Left colon (tissue), 2 donors: ENCODE measurements around the gene TTLL9. TPM values are rescaled to one million over a fixed set of nuclear protein-coding genes. Genes with fewer than 3 reads are reported as not detected.
"Not testable (repeated sequence)": the region's sequence is repeated elsewhere in the genome, so short reads cannot be mapped to it uniquely, and the experiment has no call there.

Experiments
- ATAC-seq: fragments of 200-7000 bp; cut with Tn5 transposase; one replicate; pipeline ENCODE4 v1.9.1; 2020; ENCODE audit warnings: mild to moderate bottlenecking, moderate library complexity
- DNase-seq, 2 donors: peaks; one replicate each; pipeline ENCODE4 v3.0.0-alpha.2; 2020
- intact Hi-C, 2 donors: fragments of 100-400 bp; cut with DNase I in 1 of 2; cut with micrococcal nuclease in 1 of 2; formaldehyde crosslinking; loops; one replicate each; pipeline versions ENCODE4 v1.11.2 to v1.14.0; 2022; cut with DNase I, micrococcal nuclease
- total RNA-seq, 2 donors: library from RNA; stranded (reverse); fragmentation: NEBNext Ultra II Directional; extraction: Animal tissue kit (Norgen Biotek cat#: 25700); gene quantifications; one replicate each; pipeline ENCODE4 v1.2.1, GENCODE V29; 2021
- donor health status: DM: no; HTN: no; CAD: no.
- donor health status: DM: yes; HTN: yes; CAD: no.

TTLL9 gene
- total RNA-seq, 2 donors from 2014 or later: 0.14 TPM; not detected in 1

DNA sequence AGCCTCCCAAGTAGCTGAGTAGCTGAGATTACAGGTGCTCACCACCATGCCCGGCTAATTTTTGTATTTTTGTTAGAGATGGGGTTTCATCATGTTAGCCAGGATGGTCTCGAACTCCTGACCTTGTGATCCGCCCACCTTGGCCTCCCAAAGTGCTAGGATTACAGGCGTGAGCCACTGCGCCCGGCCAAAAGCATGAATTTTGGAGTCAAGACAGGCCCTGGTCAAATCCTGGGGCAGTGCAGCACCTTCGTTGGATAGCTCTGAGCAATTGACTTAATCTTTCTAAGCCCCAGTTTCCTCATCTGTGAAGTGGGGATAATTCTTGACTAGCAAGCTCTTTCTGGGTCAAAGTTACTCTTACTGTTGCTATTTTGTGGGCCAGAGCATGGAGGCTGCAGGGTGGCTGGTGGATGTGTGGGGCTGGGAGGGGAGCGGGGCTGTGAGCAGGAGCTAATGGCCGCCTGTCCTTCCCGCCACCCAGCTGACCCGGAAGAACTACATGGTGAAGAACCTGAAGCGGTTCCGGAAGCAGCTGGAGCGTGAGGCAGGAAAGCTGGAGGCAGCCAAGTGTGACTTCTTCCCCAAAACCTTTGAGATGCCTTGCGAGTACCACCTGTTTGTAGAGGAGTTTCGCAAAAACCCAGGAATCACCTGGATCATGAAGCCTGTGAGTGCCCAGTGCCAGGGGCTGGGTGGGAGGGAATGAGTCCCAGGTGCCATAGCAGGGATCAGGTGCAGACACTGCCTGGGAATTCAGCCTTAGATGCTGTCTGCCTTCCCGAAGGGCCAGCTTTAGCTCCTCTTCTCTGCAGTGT is 39.0 kb downstream of the TTLL9 start:
- ATAC-seq (no peak), DNase-seq (no peak)
- intact Hi-C loops: no loop called here

DNA sequence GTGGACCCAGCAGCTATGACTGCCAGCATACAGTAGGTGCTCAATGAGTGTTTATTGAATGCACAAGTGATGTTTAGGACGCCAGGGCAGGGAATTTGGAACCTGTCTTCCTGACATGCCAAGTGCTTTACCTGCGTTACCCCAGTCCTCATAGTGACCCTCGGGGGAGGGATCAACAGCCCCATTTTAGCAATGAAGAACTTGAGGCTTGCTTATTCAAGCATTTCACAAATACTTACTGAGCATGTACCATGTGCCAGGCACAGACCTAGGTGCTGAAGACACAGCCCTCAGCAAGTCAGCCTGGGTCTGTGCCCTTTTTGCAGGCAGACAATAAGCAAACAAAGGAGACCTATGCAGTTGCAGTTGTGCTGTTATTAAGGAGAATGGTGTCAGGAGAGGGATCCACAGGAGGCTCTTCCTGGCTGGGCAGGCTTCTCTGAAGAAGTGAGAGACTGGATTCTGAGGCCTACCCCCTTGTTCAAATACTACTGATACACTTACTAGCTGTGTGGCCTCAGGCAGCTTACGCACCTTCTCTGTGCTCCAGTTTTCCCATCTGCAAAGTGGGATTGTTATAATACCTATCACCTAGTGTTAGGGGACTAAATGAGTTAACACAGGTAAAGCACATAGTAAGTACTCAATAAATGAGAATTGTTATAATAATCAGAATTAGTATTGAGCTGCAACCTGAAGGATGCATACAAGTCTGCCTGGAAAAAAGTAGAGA is 39.8 kb downstream of the TTLL9 start:
- intact Hi-C loops: no loop called here
- ATAC-seq (no peak), DNase-seq (no peak)

DNA sequence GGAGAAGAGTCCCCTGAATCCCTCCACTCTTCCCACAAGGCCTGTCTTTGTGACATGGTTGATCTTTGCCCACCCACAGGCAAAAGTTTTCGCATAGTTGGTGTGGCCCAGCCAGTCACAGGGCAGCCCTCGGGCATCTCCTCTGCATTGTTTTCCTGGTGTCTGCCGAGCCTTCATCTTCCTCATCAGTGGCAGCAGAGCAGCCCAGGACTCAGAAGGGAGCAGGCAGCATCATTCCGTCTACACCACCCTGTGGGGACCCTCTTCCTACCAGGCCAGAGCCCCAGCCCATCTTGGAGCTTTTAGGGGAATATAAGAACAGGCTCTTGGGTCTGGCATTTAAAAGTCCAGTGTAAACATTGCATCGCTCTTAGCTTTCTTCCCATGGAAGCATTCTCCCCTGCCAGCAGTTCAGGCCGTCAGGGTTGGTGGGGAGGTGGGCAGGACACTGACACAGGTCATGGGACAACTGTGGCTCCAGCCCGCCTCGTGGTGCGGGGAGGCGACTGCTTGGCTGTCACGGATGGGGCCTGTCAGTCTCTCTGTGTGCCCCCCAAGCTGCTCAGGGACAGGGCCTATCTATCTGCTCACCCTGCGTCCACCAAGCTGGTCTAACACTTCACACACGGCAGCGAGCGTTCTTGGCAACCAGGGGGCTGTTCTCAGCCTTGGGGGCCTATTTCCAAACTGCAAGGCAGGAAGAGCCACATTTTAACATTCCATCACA is 43.2 kb downstream of the TTLL9 start:
- no peak for DNase-seq
- intact Hi-C loops: no loop called here
- ATAC-seq: no peak

DNA sequence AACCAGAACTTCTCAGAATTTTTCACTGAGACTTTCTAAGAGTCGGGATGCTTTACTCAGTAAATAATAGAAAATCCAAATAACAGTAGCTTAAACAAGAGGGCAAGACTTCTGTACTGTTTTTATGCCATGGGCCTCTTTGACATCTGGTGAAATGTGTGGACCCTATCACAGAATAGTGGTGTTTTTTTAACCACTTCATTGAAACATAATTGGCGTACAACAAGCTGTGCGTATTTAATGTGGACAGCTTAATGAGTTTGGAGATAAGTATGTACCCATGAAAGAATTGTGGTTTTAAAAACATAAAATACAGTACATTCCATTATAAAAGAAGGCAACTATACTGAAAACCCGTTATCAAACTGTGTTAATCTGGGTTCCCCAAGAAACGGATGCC is 43.7 kb downstream of the TTLL9 start:
- ATAC-seq (no peak), DNase-seq (no peak)
- intact Hi-C loops: no loop called here

DNA sequence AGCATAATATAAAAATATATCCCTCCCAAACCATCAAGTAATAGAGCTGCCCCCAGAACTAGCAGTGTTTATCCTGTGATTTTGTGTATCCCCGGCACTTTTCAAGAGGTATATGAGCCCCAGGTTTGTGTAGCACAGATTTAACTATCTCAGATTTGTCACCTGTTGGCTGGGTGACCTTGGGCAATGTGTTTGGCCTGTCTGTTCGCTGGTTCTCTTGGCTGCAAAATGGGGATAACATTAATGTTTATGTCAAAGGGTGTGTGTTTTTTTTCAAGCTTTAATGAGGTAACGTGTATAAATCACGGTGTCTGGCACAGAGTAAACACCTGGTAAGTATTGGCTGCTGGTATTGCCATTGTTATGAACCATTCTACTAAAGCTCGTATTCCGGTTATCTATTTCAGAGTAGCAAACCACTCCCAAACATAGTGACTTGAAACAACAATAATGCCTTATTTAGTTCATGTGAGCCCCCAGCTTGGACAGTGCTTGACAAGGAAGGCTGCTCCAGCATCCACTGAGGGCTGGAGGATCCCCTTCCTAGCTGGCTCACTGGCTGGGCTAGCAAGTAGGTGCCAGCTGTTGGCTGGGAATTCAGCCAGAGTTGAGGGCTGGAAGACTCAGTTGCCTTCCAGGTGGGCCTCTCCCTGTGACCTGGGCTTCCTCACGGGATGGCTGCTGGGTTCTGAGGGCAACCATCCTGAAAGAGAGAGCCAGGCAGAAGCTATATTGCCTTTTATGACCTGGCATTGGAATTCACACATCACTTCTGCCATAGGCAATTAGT is 45.3 kb downstream of the TTLL9 start:
- ATAC-seq (no peak), DNase-seq (no peak)
- intact Hi-C loops: no loop called here

DNA sequence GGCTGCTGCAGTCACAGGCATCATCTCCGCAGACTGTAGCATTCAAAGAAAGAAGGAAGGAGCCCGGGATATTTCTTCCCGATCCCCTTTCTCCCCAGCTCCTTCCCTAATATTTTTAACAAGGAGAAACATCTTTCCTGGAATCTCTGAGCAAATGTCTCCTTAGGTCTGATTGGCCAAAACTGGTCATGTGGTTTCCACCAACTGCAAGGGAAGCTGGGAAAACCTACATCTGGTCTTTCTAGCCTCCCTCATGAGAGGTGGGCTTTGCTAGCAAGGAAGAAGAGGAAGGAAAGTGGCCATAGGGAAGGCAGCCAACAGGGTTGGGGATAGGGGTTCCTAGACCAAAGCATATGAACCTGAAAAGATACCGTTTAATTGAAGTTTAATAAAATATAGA is 46.3 kb downstream of the TTLL9 start:
- ATAC-seq: no peak
- intact Hi-C loops: no loop called here
- no peak for DNase-seq

DNA sequence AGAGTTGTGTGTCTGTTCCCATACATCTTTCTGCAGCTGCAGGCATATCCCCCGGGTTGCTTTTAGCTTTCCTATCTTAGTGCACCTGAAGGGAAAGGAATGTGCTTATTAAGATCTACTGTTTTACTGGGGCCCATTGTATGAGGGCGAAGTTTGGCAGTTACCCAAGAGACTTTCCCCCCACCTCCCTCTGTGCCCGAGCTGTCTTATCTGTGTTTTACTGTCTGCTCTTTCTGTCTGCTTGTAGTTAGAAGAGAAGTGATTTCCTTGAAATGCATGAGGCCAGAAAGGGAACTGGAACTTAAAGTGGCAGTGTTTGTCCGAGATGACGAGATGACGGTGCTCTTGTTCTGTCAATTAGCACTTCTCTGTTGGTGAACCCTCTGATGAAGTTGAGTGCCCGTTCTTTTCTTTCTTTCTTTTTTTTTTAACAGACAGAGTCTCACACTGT is 47.6 kb downstream of the TTLL9 start:
- intact Hi-C loops, ATAC-seq, DNase-seq: not testable (repeated sequence)

DNA sequence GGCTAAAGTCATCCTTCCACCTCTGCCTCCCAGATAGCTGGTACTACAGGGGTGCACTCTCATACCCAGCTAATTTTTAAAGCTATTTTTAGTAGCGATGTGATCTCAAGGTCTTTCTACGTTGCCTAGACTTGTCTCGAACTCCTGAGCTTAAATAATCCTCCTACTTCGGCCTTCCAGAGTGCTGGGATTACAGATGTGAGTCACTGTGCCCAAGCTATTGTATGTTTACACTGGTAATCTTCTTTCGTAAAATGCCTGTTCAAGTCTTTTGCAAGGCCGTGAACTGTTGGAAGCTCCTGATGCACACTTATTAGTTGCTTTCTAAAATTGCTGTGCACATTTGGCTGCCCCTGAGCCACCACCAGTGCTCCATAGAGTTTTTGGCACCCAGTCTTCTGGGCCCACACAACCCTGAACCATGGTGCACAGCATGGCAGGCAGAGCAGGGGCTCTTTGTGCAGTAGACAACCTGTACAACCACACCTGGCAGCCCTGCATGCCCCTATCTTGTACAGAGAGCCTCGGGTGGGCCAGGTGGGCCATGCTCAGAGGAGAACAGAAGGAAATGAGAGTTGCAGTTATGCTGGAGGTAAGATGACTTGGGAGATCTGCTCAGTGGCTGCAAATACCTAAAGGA is 48.2 kb downstream of the TTLL9 start:
- DNase-seq (no peak), ATAC-seq (no peak)

DNA sequence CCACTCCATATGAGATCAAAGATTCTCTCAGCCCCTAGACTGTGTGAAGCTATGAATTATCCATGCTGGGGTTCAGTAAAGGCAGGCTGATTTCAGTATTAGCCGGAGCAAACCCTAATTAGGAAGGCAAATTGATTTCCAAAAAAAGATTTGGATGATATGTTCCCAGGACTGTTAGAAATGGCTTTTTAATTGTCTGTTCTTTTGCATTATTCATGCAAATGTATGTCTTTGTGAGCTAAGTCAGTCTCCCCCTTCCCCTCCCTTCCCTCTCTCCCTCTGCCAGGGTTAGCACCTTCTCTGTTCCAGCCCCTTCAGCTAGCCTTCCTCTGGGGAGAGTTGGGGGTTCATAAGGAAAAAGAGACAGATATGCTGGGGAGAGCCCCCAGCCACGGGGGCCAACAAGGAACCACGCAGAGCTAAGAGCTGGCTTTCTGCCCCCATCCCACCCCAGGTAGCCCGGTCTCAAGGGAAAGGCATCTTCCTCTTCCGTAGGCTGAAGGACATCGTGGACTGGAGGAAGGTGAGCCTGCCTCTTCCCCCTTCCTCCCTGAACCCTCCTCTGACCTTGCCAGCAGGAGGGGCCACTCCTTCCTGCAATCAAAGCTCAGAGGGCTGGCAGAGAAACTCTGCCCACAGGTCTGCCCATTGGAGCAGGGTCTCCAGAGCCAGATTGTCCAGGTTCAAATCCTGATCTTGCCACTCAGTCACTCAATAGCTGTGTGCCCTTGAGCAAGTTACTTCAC is 49.1 kb downstream of the TTLL9 start:
- no peak for DNase-seq
- intact Hi-C loops: no loop called here
- ATAC-seq: no peak

More for the DNA sequence above, 48.2 kb downstream of the TTLL9 start:
- intact Hi-C loops: no loop called here

DNA sequence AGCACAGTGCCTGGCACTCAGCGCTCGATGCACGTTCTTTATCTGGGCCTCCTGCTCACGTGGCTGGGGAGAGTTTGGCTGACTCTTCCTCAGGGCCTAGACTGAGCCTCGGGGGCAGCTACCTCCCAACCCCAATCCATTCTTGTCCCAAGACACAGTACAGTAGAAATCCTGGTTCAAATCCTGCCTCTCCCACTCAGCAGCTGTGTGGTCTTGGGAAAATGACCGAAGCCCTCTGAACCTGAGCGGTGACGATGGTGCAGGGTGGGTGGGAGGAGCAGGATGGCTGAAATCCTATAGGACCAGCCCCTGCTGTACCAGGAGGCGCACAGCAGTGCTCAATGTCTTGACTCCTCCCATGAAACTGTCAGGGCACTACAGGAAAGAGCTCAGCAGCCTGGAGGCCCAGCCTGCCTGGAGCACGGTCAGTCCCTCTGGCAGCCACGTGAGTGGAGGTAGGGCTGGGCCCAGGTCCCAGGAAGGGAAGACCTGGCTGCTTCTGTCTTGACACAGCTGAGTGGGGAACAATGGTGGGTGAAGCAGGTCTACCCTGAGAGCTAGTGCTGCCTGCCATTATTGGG is 49.9 kb downstream of the TTLL9 start:
- DNase-seq: no peak
- intact Hi-C loops: no loop called here
- ATAC-seq: no peak

DNA sequence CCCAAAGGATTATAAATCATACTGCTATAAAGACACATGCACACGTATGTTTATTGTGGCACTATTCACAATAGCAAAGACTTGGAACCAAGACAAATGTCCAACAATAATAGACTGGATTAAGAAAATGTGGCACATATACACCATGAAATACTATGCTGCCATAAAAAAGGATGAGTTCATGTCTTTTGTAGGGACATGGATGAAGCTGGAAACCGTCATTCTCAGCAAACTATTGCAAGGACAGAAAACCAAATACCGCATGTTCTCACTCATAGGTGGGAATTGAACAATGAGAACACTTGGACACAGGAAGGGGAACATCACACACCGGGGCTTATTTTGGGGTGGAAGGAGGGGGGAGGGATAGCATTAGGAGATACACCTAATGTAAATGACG is 51.0 kb downstream of the TTLL9 start:
- DNase-seq, ATAC-seq, intact Hi-C loops: not testable (repeated sequence)

DNA sequence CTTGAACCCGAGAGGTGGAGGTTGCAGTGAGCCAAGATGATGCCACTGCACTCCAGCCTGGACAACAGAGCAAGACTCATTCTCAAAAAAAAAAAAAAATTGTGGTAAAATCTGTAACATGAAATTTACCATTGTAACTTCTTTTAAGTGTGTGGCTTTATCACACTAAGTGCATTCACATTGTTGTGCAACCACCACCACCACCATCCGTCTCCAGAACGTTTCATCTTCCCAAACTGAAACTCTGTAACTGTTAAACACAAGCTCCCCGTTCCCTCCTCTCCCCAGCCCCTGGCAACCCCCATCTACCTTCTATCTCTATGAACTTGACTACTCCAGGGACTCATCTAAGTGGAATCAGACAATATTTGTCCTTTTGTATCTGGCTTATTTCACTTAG is 51.7 kb downstream of the TTLL9 start:
- no peak for ATAC-seq

DNA sequence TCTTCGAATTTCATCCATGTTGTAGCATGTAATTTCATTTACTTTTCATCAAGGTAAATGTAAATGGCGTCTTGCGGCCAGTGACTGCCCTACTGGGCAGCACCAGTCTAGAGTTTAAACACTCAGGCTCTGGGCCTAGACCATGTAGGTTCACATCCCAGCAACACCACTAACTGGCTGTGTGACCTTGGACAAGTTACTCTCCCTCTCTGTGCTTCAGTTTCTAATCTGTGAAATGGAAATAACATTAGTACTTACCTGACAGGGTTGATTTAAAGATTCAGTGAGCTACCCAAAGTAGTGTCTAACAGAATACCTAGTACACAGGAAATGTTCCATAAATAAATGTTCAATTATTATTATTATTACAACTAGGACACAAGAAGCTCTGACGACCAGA is 52.2 kb downstream of the TTLL9 start:
- intact Hi-C loops: no loop called here

More for the DNA sequence above, 51.7 kb downstream of the TTLL9 start:
- intact Hi-C loops: no loop called here
- no peak for DNase-seq

DNA sequence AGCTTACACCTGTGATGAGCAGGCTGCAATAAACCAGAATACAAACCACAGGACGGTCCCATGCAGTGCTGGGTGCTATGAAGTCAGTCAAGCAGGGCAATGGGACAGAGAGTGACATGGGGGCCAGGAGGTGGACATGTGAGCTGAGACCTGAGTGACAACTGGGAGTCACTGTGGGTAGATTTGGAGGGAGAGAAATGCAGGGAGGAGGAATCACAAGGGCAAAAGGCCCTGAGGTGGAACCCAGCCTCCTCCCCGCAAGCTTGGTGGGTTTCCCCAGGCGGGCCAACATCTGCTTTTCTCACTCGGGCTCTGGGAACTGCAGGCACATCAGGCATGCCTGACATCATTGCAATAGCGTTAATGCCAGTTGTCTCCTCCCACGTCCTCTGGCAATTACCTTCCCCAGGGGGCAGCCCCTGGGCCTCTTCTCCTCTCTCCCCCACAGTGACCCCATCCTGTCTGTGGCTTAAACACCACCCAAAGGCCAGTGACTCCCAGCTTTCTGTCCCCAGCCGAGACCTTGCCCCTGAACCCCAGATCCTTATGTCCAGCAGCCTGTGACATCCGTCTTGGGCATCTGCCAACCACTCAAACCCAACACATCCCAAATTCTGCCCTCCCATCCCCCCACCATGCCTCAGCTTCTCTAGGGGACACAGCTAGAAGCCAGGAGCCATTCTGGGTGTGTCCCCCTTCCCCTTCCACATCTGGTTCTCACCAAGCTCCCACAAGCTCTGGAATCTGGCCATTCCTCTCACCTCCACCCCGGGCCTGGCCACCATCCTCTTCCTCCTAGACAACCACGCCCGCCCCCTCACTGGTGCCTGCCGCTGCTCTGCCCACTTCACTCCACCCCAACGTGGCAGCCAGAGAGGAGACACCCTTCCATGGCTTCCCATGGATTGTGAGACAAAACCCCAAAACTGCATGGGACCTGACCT is 53.2 kb downstream of the TTLL9 start:
- ATAC-seq: no peak
- intact Hi-C loops: no loop called here
- no peak for DNase-seq

More for the DNA sequence above, 52.2 kb downstream of the TTLL9 start:
- ATAC-seq: no peak
- no peak for DNase-seq

DNA sequence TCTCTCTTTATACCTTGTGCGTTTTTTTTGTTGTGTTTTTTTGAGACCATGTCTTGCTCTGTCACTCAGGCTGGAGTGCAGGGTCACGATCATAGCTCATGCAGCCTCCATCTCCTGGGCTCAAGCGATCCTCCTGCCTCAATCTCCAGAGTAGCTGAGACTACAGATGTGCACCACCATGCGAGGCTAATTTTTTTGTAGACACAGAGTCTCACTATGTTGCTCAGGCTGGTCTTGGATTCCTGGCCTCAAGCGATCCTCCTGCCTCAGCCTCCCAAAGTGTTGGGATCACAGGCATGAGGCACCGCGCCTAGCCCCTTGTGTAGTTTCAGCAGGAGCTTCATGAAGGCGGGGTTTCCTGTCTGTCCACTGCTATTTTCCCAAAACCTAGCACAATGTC is 54.1 kb downstream of the TTLL9 start:
- no peak for DNase-seq
- no peak for ATAC-seq
- intact Hi-C loops: no loop called here

DNA sequence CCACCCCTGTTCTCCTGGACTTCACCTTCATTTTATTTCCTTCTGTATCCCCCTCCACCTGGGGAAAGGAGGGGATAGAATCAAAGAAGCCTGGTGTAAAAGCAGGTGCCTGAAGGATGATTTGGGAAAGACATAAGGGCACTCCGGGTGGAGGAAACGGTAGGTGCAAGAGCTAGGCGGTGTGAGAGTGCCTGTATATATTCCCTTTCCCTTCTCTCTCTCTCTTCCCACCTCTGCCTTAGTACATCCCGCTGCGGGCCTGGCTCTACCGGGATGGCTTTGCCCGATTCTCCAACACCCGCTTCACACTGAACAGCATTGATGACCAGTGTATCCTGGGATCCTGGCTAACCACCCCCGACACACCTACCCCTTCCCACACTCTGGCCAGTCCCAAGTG is 55.2 kb downstream of the TTLL9 start:
- ATAC-seq (no peak), DNase-seq (no peak)
- intact Hi-C loops: no loop called here
